Measurements from ENCODE around the gene HPSE2. TPM values are rescaled to one million over a fixed set of nuclear protein-coding genes. Genes with fewer than 3 reads are reported as not detected.

HPSE2 gene
- total and polyA plus RNA-seq, 2 experiments from 2014 or later = 0.10 to 0.24 TPM

DNA sequence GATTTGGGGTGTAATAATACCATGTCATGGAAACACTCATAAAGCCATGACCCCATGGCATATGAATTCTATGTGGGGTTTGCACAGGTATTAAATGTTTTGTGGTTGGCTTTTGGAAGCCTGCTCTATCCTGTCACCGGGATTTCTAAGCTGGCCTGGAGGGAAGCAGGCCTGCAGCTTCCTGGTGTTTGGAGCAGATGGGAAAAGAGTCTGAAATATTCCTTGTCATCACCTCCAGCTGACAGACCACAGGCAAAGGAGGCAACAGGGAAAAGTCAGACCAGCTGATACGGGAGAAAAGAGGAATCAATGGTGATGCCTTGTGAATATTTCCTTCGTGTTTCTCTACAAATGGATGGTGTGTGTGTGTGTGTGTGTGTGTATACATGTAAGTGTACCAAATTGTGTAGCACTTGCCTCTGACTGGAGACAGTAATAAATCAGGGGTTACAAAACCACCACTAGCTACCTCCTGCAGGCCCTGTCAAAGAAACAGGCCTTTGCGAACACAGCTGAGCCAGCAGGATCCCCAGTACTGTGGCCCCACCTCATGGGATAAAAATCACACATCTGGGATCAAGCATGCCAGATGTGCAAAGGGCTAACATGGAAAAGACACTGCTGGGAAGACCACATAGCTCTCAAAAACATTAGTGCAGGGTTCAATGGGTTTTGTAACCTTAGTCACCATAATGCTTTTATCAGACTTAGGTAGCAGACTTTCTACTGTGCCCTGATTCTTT lies 668.1 kb downstream of the HPSE2 start:
- Mint-ChIP-seq H3K4me3 (no peak overlapping the region), H3K4me1 (no peaks in the 10 kb centered on the region), H3K36me3 (ENCODE audit: low read depth) (no peaks in the 10 kb centered on the region), H3K9me3 (no peaks in the 10 kb centered on the region), H3K27ac (no peak overlapping the region), H3K27me3 (ENCODE audit: insufficient read depth, low read depth, poor library complexity) (no peaks in the 10 kb centered on the region)
- no peaks in the 10 kb centered on the region for H3K27me3 ChIP-seq (ENCODE audit: insufficient read depth)
- H3K9me2 ChIP-seq (ENCODE audit: insufficient read depth) = peaks cover 3% of the 10 kb centered on the region; the same call in 1 of the 2 replicates
- no peaks in the 10 kb centered on the region for H3K79me2 ChIP-seq (replicated peaks; ENCODE audit: insufficient read depth)
- no peak overlapping the region for H3K4me3 ChIP-seq
- ATAC-seq = no peak
- no peak overlapping the region for H2AFZ ChIP-seq
- H3K4me1 ChIP-seq (ENCODE audit: insufficient read depth) = no peaks in the 10 kb centered on the region
- H3F3A ChIP-seq (replicated peaks; ENCODE audit: low read depth) = no peaks in the 10 kb centered on the region
- no peak overlapping the region for H3K4me2 ChIP-seq
- TF ChIP-seq ZNF114 (CRISPR knock-in tag; IDR thresholded peaks at IDR 0.05) = no peak
- no peak for TF ChIP-seq ZNF331 (CRISPR knock-in tag; IDR thresholded peaks at IDR 0.05; ENCODE audit: low read depth)
- no peak for TF ChIP-seq ZNF462 (CRISPR knock-in tag; IDR thresholded peaks at IDR 0.05)
- TF ChIP-seq STAT1 (IDR thresholded peaks at IDR 0.05; ENCODE audit: unreplicated experiment) = no peak
- no peak for TF ChIP-seq JUNB (IDR thresholded peaks at IDR 0.05; ENCODE audit: unreplicated experiment)
- no peak for TF ChIP-seq CREB1 (CRISPR knock-in tag; IDR thresholded peaks at IDR 0.05; ENCODE audit: low read depth)
- no peak for TF ChIP-seq EZH2 (IDR thresholded peaks at IDR 0.05; ENCODE audit: low read depth, unreplicated experiment)
- TF ChIP-seq POLR2AphosphoS5 (IDR thresholded peaks at IDR 0.05; ENCODE audit: low read depth) = no peak
- TF ChIP-seq EZH2phosphoT487 (IDR thresholded peaks at IDR 0.05; ENCODE audit: unreplicated experiment) = no peak
- no peak for TF ChIP-seq NANOG (IDR thresholded peaks at IDR 0.05; ENCODE audit: borderline replicate concordance)
- TF ChIP-seq REST (IDR thresholded peaks at IDR 0.05; ENCODE audit: unreplicated experiment) = no peak
- TF ChIP-seq, protein P1, sequence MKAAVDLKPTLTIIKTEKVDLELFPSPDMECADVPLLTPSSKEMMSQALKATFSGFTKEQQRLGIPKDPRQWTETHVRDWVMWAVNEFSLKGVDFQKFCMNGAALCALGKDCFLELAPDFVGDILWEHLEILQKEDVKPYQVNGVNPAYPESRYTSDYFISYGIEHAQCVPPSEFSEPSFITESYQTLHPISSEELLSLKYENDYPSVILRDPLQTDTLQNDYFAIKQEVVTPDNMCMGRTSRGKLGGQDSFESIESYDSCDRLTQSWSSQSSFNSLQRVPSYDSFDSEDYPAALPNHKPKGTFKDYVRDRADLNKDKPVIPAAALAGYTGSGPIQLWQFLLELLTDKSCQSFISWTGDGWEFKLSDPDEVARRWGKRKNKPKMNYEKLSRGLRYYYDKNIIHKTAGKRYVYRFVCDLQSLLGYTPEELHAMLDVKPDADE (IDR thresholded peaks at IDR 0.05) = no peak
- TF ChIP-seq, protein P2, sequence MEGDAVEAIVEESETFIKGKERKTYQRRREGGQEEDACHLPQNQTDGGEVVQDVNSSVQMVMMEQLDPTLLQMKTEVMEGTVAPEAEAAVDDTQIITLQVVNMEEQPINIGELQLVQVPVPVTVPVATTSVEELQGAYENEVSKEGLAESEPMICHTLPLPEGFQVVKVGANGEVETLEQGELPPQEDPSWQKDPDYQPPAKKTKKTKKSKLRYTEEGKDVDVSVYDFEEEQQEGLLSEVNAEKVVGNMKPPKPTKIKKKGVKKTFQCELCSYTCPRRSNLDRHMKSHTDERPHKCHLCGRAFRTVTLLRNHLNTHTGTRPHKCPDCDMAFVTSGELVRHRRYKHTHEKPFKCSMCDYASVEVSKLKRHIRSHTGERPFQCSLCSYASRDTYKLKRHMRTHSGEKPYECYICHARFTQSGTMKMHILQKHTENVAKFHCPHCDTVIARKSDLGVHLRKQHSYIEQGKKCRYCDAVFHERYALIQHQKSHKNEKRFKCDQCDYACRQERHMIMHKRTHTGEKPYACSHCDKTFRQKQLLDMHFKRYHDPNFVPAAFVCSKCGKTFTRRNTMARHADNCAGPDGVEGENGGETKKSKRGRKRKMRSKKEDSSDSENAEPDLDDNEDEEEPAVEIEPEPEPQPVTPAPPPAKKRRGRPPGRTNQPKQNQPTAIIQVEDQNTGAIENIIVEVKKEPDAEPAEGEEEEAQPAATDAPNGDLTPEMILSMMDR (conservative IDR thresholded peaks at IDR 0.05; ENCODE audit: low read depth in 2 of 2) = no peak
- no peaks in the 10 kb centered on the region for H4K20me1 ChIP-seq (replicated peaks; ENCODE audit: insufficient read depth)
- H3K36me3 ChIP-seq (ENCODE audit: insufficient read depth) = no peaks in the 10 kb centered on the region
- no peak overlapping the region for H3K27ac ChIP-seq (ENCODE audit: low read depth)
- no peak for DNase-seq (ENCODE audit: low spot score)

All from GM23338 (cell line).